ENCODE measurements around the gene CETN2. TPM values are rescaled to one million over a fixed set of nuclear protein-coding genes. Genes with fewer than 3 reads are reported as not detected.
A peak's percentile ranks its signal among the peaks of the same experiment; 100 is the strongest.
"Not testable (repeated sequence)": the region's sequence is repeated elsewhere in the genome, so short reads cannot be mapped to it uniquely, and the experiment has no call there.

Gene CETN2
- total RNA-seq, 1 donor from 2014 or later = 22.4 TPM

DNA sequence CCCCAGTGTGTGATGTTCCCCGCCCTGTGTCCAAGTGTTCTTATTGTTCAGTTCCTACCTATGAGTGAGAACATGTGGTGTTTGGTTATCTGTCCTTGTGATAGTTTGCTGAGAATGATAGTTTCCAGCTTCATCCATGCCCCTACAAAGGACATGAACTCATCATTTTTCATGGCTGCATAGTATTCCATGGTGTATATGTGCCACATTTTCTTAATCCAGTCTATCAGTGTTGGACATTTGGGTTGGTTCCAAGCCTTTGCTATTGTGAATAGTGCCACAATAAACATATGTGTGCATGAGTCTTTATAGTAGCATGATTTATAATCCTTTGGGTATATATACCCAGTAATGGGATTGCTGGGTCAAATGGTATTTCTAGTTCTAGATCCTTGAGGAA, 4.9 kb upstream of the CETN2 start:
- H3K27ac ChIP-seq (ENCODE audit: low read depth, low read length); H3K4me3 ChIP-seq (ENCODE audit: low read length in 3 of 3); H3K9ac ChIP-seq (ENCODE audit: low read depth in 1 of 3, low read length in 3 of 3): not testable (repeated sequence)

DNA sequence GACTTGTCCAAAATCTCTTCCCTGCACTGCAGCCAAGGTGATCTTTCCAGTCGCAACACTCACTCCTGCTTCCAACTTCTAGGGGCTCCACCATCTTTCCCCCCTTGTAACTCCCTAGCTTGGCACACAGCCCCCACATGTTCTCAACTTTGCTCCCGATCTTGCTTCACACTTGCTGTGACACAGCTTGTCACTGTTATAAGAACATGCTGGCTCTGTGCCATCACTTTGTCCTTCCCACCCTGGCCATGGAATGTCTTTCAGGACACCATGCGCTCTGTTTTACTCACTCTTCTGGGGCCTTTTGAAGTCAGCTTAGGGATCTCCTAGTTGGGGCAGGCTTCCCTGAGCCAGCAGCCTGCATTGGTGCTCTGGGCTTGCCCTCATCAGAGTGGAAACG, 2.8 kb upstream of the CETN2 start:
- Histone ChIP-seq H3K4me1 (ENCODE audit: control insufficient read depth in 3 of 3, insufficient read depth in 3 of 3, low read length in 3 of 3) (peaks cover 13 to 14% (median 13%) of the 10 kb centered on the region in 3 donors), H3K9me3 (ENCODE audit: control insufficient read depth in 3 of 3, low read length in 3 of 3) (peaks cover 0 to 1% (median 0%) of the 10 kb centered on the region in 3 donors), H3K9ac (ENCODE audit: low read depth in 1 of 3, low read length in 3 of 3) (no peak overlapping the region), H3K27ac (ENCODE audit: low read depth, low read length) (no peak overlapping the region), H3K4me3 (ENCODE audit: low read length in 3 of 3) (no peak overlapping the region), H3K27me3 (ENCODE audit: control insufficient read depth in 3 of 3, insufficient read depth in 3 of 3, low read length in 3 of 3) (no peaks in the 10 kb centered on the region), H3K36me3 (ENCODE audit: control insufficient read depth in 3 of 3, insufficient read depth in 3 of 3, low read length in 3 of 3) (peaks cover 0 to 6% (median 3%) of the 10 kb centered on the region in 3 donors)

More for the DNA sequence above, 4.9 kb upstream of the CETN2 start:
- H3K36me3 ChIP-seq (ENCODE audit: control insufficient read depth in 3 of 3, insufficient read depth in 3 of 3, low read length in 3 of 3); H3K9me3 ChIP-seq (ENCODE audit: control insufficient read depth in 3 of 3, low read length in 3 of 3); H3K27me3 ChIP-seq (ENCODE audit: control insufficient read depth in 3 of 3, insufficient read depth in 3 of 3, low read length in 3 of 3): not testable (repeated sequence)
- H3K4me1 ChIP-seq (ENCODE audit: control insufficient read depth in 3 of 3, insufficient read depth in 3 of 3, low read length in 3 of 3) = peaks cover 9 to 14% (median 12%) of the 10 kb centered on the region in 3 donors

DNA sequence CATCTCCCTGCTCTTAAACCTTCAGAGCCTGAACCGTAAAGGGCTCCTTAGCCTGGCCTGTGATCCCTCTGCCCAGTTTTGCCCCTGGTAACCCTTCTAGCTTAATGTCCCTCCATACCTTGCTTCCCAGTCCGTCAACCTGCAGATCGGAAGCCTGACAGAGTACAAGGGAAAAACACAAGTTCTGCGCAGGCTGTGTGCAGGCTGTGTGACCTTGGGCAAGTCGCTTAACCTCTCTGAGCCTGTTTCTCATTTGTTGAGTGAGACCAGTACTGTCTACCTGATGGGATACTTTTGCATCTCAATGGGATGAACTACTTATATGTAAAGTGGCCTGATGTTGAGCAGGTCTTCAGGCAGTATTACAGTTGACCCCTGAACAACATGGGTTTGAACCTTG, 2.0 kb upstream of the CETN2 start:
- Histone ChIP-seq H3K27me3 (ENCODE audit: control insufficient read depth in 3 of 3, insufficient read depth in 3 of 3, low read length in 3 of 3) (no peaks in the 10 kb centered on the region), H3K9me3 (ENCODE audit: control insufficient read depth in 3 of 3, low read length in 3 of 3) (peaks cover 0 to 1% (median 0%) of the 10 kb centered on the region in 3 donors), H3K4me3 (ENCODE audit: low read length in 3 of 3) (no peak overlapping the region), H3K9ac (ENCODE audit: low read depth in 1 of 3, low read length in 3 of 3) (no peak overlapping the region), H3K36me3 (ENCODE audit: control insufficient read depth in 3 of 3, insufficient read depth in 3 of 3, low read length in 3 of 3) (peaks cover 0 to 6% (median 3%) of the 10 kb centered on the region in 3 donors), H3K27ac (ENCODE audit: low read depth, low read length) (no peak overlapping the region), H3K4me1 (ENCODE audit: control insufficient read depth in 3 of 3, insufficient read depth in 3 of 3, low read length in 3 of 3) (peaks cover 13 to 14% (median 13%) of the 10 kb centered on the region in 3 donors)

DNA sequence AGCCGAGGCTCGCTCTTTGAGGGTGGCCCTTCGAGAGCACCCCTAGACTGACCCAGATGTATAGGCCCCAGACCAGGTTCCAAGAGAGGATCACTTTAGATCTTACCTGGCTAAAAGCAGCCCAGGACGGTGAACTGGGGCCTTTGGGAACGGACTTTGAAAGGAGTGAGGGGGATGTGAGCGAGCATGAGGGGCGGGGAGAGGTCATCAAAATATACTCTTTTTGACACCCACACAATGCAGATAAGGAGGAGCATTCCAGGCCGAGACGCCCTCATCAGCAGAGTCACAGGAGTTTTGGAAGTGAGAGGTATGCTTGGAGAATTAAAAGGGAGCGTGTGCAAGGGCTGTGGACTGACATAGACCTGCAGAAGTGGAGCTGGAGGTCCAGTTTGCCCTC, 834 bp upstream of the CETN2 start:
- peaks cover 0 to 7% (median 6%) of the 10 kb centered on the region in 3 donors for H3K36me3 ChIP-seq (ENCODE audit: control insufficient read depth in 3 of 3, insufficient read depth in 3 of 3, low read length in 3 of 3)
- H3K9ac ChIP-seq (ENCODE audit: low read depth in 1 of 3, low read length in 3 of 3) = peak overlapping the region; percentile 75 to 85 (median 76)
- peak overlapping the region; percentile 63 for H3K27ac ChIP-seq (ENCODE audit: low read depth, low read length)
- H3K4me3 ChIP-seq (ENCODE audit: low read length in 3 of 3) = peak overlapping the region; percentile 78 to 85 (median 83)
- H3K27me3 ChIP-seq (ENCODE audit: control insufficient read depth in 3 of 3, insufficient read depth in 3 of 3, low read length in 3 of 3) = no peaks in the 10 kb centered on the region
- H3K4me1 ChIP-seq (ENCODE audit: control insufficient read depth in 3 of 3, insufficient read depth in 3 of 3, low read length in 3 of 3) = peaks cover 13 to 14% (median 13%) of the 10 kb centered on the region in 3 donors
- H3K9me3 ChIP-seq (ENCODE audit: control insufficient read depth in 3 of 3, low read length in 3 of 3) = peaks cover 0 to 1% (median 0%) of the 10 kb centered on the region in 3 donors

GRCh38 chrX:152824841-152825374, 5.6 kb downstream of the CETN2 start:
- Histone ChIP-seq H3K4me3 (ENCODE audit: low read length in 3 of 3) (no peak overlapping the region), H3K4me1 (ENCODE audit: control insufficient read depth in 3 of 3, insufficient read depth in 3 of 3, low read length in 3 of 3) (peaks cover 0 to 3% (median 1%) of the 10 kb centered on the region in 3 donors)

GRCh38 chrX:152823657-152824056, 6.9 kb downstream of the CETN2 start:
- Histone ChIP-seq H3K9ac (ENCODE audit: low read depth in 1 of 3, low read length in 3 of 3) (no peak overlapping the region), H3K9me3 (ENCODE audit: control insufficient read depth in 3 of 3, low read length in 3 of 3) (no peaks in the 10 kb centered on the region), H3K4me3 (ENCODE audit: low read length in 3 of 3) (no peak overlapping the region), H3K27me3 (ENCODE audit: control insufficient read depth in 3 of 3, insufficient read depth in 3 of 3, low read length in 3 of 3) (peaks cover 0 to 8% (median 5%) of the 10 kb centered on the region in 3 donors), H3K27ac (ENCODE audit: low read depth, low read length) (no peak overlapping the region), H3K4me1 (ENCODE audit: control insufficient read depth in 3 of 3, insufficient read depth in 3 of 3, low read length in 3 of 3) (no peaks in the 10 kb centered on the region), H3K36me3 (ENCODE audit: control insufficient read depth in 3 of 3, insufficient read depth in 3 of 3, low read length in 3 of 3) (peaks cover 0 to 4% (median 0%) of the 10 kb centered on the region in 3 donors)

More at GRCh38 chrX:152824841-152825374, 5.6 kb downstream of the CETN2 start:
- H3K27me3 ChIP-seq (ENCODE audit: control insufficient read depth in 3 of 3, insufficient read depth in 3 of 3, low read length in 3 of 3) = peaks cover 0 to 8% (median 5%) of the 10 kb centered on the region in 3 donors
- H3K27ac ChIP-seq (ENCODE audit: low read depth, low read length) = no peak overlapping the region
- peaks cover 0 to 4% (median 0%) of the 10 kb centered on the region in 3 donors for H3K36me3 ChIP-seq (ENCODE audit: control insufficient read depth in 3 of 3, insufficient read depth in 3 of 3, low read length in 3 of 3)
- H3K9ac ChIP-seq (ENCODE audit: low read depth in 1 of 3, low read length in 3 of 3) = no peak overlapping the region
- peaks cover 0 to 1% (median 0%) of the 10 kb centered on the region in 3 donors for H3K9me3 ChIP-seq (ENCODE audit: control insufficient read depth in 3 of 3, low read length in 3 of 3)

DNA sequence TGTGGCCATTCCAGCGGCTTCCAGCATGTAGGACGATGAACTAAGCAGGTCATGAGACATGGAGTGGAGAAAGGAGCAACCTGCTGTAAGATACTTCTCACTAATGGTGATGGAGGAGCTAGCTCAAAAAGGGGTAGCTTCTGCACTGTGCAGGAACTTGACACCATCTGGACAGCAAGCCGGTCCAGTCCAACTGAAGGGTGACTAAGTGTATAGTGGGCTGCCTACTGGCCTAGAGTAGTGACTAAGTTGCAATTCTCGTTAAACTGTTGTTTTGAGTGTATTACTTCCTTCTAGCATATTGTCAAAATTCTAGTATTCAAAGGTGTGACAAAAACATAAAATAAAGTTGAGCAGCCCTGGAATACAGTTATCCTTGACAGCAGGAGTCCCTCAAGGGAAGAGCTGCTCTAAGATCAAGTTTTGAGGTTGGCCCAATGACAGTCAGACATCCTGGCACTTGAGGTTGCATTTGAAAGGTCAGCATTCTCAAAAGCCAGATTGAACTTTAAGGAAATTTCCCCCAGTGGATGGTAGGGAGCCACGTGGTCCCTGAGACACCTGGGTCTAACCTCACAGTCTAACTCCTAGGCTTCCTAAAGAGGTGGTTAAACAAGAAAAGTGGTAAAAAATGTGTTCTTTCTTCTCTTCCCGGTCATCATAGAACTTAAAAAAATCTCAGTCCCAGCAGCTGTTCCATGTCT, 8.0 kb downstream of the CETN2 start:
- H3K4me1 ChIP-seq (ENCODE audit: control insufficient read depth in 3 of 3, insufficient read depth in 3 of 3, low read length in 3 of 3) = no peaks in the 10 kb centered on the region
- no peak overlapping the region for H3K9ac ChIP-seq (ENCODE audit: low read depth in 1 of 3, low read length in 3 of 3)
- no peaks in the 10 kb centered on the region for H3K9me3 ChIP-seq (ENCODE audit: control insufficient read depth in 3 of 3, low read length in 3 of 3)
- H3K27me3 ChIP-seq (ENCODE audit: control insufficient read depth in 3 of 3, insufficient read depth in 3 of 3, low read length in 3 of 3) = peaks cover 0 to 8% (median 5%) of the 10 kb centered on the region in 3 donors
- H3K36me3 ChIP-seq (ENCODE audit: control insufficient read depth in 3 of 3, insufficient read depth in 3 of 3, low read length in 3 of 3) = peaks cover 0 to 4% (median 0%) of the 10 kb centered on the region in 3 donors
- no peak overlapping the region for H3K27ac ChIP-seq (ENCODE audit: low read depth, low read length)
- H3K4me3 ChIP-seq (ENCODE audit: low read length in 3 of 3) = no peak overlapping the region

DNA sequence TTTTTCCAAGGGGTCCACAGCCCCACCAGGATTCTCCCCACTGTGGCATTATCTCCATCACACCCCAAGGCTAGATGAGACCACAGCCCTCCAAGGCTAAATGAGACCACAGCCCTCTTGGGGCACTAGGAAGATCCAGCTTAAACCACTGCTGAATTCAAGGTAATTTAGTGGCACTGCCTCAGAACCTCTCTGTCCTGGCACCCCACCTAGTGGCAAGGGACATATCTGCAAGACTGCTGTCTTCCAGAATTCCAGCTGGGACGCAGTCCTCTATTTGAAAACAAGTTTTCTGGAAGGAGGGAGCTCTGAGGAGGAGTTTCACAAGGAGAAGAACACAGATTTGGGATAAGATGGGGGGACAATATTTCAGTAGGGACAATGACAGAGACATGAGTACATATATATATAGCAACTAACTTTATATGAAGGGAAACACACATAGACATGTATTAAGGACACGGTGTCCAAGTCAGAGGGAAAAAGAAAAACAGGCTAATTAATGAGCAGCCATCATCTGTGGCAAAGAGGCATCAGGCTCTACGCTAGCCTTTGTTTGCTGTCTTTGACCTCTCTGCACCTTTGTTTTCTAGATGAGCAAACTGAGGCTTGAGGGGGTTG, 9.3 kb downstream of the CETN2 start:
- no peaks in the 10 kb centered on the region for H3K9me3 ChIP-seq (ENCODE audit: control insufficient read depth in 3 of 3, low read length in 3 of 3)
- H3K4me3 ChIP-seq (ENCODE audit: low read length in 3 of 3) = no peak overlapping the region
- no peak overlapping the region for H3K27ac ChIP-seq (ENCODE audit: low read depth, low read length)
- H3K4me1 ChIP-seq (ENCODE audit: control insufficient read depth in 3 of 3, insufficient read depth in 3 of 3, low read length in 3 of 3) = no peaks in the 10 kb centered on the region
- H3K36me3 ChIP-seq (ENCODE audit: control insufficient read depth in 3 of 3, insufficient read depth in 3 of 3, low read length in 3 of 3) = no peaks in the 10 kb centered on the region
- H3K27me3 ChIP-seq (ENCODE audit: control insufficient read depth in 3 of 3, insufficient read depth in 3 of 3, low read length in 3 of 3) = peaks cover 0 to 8% (median 5%) of the 10 kb centered on the region in 3 donors
- no peak overlapping the region for H3K9ac ChIP-seq (ENCODE audit: low read depth in 1 of 3, low read length in 3 of 3)

DNA sequence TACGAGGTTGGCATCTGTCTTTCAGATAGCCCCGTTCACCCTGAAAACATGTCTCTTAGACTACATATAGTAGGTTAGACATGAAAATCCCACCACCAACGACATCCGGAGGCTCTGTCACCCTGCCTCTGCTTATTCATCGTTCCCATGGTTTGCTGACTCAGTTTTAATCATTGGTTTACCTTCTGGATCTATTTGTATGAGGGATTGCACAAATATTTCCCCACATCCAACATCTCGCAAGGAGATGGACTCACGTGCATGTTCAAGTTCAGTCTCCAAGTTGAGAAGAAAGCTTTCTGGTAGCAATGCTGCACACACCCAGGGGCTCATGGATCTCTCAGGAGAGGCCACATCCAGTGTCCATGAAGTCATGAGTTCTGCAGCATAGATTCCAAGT, 10.8 kb downstream of the CETN2 start:
- peaks cover 0 to 5% (median 5%) of the 10 kb centered on the region in 3 donors for H3K27me3 ChIP-seq (ENCODE audit: control insufficient read depth in 3 of 3, insufficient read depth in 3 of 3, low read length in 3 of 3)
- H3K4me3 ChIP-seq (ENCODE audit: low read length in 3 of 3) = no peak overlapping the region
- no peaks in the 10 kb centered on the region for H3K9me3 ChIP-seq (ENCODE audit: control insufficient read depth in 3 of 3, low read length in 3 of 3)
- no peak overlapping the region for H3K9ac ChIP-seq (ENCODE audit: low read depth in 1 of 3, low read length in 3 of 3)
- no peak overlapping the region for H3K27ac ChIP-seq (ENCODE audit: low read depth, low read length)
- H3K4me1 ChIP-seq (ENCODE audit: control insufficient read depth in 3 of 3, insufficient read depth in 3 of 3, low read length in 3 of 3) = no peaks in the 10 kb centered on the region
- H3K36me3 ChIP-seq (ENCODE audit: control insufficient read depth in 3 of 3, insufficient read depth in 3 of 3, low read length in 3 of 3) = no peaks in the 10 kb centered on the region

- Histone ChIP-seq H3K4me1 (ENCODE audit: control insufficient read depth in 3 of 3, insufficient read depth in 3 of 3, low read length in 3 of 3) (no peaks in the 10 kb centered on the region), H3K9ac (ENCODE audit: low read depth in 1 of 3, low read length in 3 of 3) (no peak overlapping the region), H3K9me3 (ENCODE audit: control insufficient read depth in 3 of 3, low read length in 3 of 3) (no peaks in the 10 kb centered on the region), H3K36me3 (ENCODE audit: control insufficient read depth in 3 of 3, insufficient read depth in 3 of 3, low read length in 3 of 3) (no peaks in the 10 kb centered on the region), H3K27ac (ENCODE audit: low read depth, low read length) (no peak overlapping the region), H3K4me3 (ENCODE audit: low read length in 3 of 3) (no peak overlapping the region), H3K27me3 (ENCODE audit: control insufficient read depth in 3 of 3, insufficient read depth in 3 of 3, low read length in 3 of 3) (peaks cover 0 to 5% (median 2%) of the 10 kb centered on the region in 3 donors)
Observed at GRCh38 chrX:152819266-152819665, 11.3 kb downstream of the CETN2 start.

All from skeletal muscle tissue (tissue), 4 donors.